ENCODE measurements around the gene ALOXE3. TPM values are rescaled to one million over a fixed set of nuclear protein-coding genes. Genes with fewer than 3 reads are reported as not detected.

Gene ALOXE3
- total and polyA plus RNA-seq, 4 donors: 0.17 to 1.8 (median 0.85) TPM

DNA sequence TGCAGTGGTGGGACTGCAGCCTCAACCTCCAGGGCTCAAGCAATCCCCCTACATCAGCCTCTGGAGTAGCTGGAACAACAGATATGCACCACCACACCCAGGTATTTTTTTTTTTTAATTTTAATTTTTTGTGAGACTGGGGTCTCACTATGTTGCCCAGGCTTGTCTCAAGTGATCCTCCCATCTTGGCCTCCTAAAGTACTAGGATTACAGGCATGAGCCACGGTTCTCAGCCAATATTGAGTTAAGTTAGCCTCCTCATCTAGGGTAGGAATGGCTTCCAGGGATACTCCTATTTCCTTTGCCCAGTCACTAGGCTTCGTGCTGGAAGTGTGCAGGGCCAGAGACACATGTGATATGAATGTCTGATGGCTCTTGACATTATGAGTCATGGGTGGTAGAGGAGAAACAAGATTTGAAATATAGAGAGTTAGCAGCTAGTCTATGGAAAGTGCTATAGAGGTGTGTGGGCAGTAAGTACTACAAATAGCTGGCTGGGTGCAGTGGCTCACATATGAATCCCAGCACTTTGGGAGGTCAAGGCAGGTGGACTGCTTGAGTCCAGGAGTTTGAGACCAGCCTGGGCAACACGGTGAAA lies 13.6 kb upstream of the ALOXE3 start:
- H3K27ac ChIP-seq (ENCODE audit: low read depth, low read length): no peak overlapping the region
- WGBS (ENCODE audit: insufficient coverage): 86% methylated on average over 1 of the region's 3 CpGs
- no peak overlapping the region for H3K4me3 ChIP-seq (ENCODE audit: low read depth, low read length)

DNA sequence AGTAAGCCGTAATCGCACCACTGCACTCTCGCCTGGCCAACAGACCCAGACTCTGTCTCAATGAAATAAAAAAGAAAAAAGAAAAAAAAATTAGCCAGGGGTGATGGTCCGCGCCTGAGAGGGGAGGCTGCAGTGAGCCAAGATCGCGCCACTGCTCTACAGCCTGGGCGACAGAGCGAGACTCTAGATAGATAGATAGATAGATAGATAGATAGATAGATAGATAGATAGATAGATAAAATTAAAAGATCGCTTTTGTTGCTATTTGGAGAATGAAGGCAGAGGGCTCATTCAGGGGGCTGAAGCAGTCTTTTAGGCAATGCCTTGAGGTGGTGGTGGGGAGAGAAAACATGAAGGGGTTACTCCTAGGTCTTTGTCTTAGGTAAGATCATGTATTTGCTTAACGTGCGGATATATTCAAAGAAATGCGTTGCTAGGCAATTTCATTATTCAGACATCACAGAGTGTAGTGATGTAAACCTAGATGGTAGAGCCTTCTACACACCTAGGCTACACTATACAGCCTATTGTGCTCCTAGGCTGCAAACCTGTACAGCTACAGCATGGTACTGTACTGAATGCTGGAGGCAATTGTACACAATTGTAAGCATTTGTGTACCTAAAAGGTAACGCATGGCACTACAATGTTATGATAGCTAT lies 9.9 kb upstream of the ALOXE3 start:
- Histone ChIP-seq H3K9me3 (ENCODE audit: control insufficient read depth, insufficient read depth, low read length) (no peaks in the 10 kb centered on the region), H3K4me3 (ENCODE audit: low read depth, low read length) (no peak overlapping the region), H3K27ac (ENCODE audit: low read depth, low read length) (no peak overlapping the region), H3K4me1 (ENCODE audit: control insufficient read depth, insufficient read depth, low read length) (peaks cover 36% of the 10 kb centered on the region), H3K27me3 (ENCODE audit: control insufficient read depth, insufficient read depth, low read length) (peaks cover 24% of the 10 kb centered on the region), H3K36me3 (ENCODE audit: control insufficient read depth, insufficient read depth, low read length) (no peaks in the 10 kb centered on the region)
- no peak for DNase-seq (ENCODE audit: low read depth in 4 of 6, low spot score in 6 of 6)
- WGBS (ENCODE audit: insufficient coverage): 91% methylated on average over 9 of the region's 14 CpGs

More for the DNA sequence above, 13.6 kb upstream of the ALOXE3 start:
- no peak for DNase-seq (ENCODE audit: low read depth in 4 of 6, low spot score in 6 of 6)
- H3K27me3 ChIP-seq (ENCODE audit: control insufficient read depth, insufficient read depth, low read length): peaks cover 2% of the 10 kb centered on the region
- no peaks in the 10 kb centered on the region for H3K9me3 ChIP-seq (ENCODE audit: control insufficient read depth, insufficient read depth, low read length)
- H3K36me3 ChIP-seq (ENCODE audit: control insufficient read depth, insufficient read depth, low read length): no peaks in the 10 kb centered on the region
- peaks cover 8% of the 10 kb centered on the region for H3K4me1 ChIP-seq (ENCODE audit: control insufficient read depth, insufficient read depth, low read length)

- peak in 3 of 6 donors; percentile 44 to 79 (median 76) for DNase-seq (ENCODE audit: low read depth in 4 of 6, low spot score in 6 of 6)
- Histone ChIP-seq H3K4me1 (ENCODE audit: control insufficient read depth, insufficient read depth, low read length) (peaks cover 51% of the 10 kb centered on the region), H3K27ac (ENCODE audit: low read depth, low read length) (peak overlapping the region; percentile 81), H3K4me3 (ENCODE audit: low read depth, low read length) (peak overlapping the region; percentile 82), H3K36me3 (ENCODE audit: control insufficient read depth, insufficient read depth, low read length) (no peaks in the 10 kb centered on the region), H3K9me3 (ENCODE audit: control insufficient read depth, insufficient read depth, low read length) (no peaks in the 10 kb centered on the region), H3K27me3 (ENCODE audit: control insufficient read depth, insufficient read depth, low read length) (peaks cover 34% of the 10 kb centered on the region)
- under 1% methylated on average over 45 of the region's 45 CpGs for whole genome bisulfite sequencing (ENCODE audit: insufficient coverage)
These were observed 8.3 kb upstream of the ALOXE3 start for GRCh38 chr17:8126491-8127066.

GRCh38 chr17:8125947-8126490 lies 7.7 kb upstream of the ALOXE3 start:
- Histone ChIP-seq H3K4me3 (ENCODE audit: low read depth, low read length) (peak overlapping the region; percentile 82), H3K9me3 (ENCODE audit: control insufficient read depth, insufficient read depth, low read length) (no peaks in the 10 kb centered on the region), H3K36me3 (ENCODE audit: control insufficient read depth, insufficient read depth, low read length) (no peaks in the 10 kb centered on the region), H3K27me3 (ENCODE audit: control insufficient read depth, insufficient read depth, low read length) (peaks cover 36% of the 10 kb centered on the region), H3K27ac (ENCODE audit: low read depth, low read length) (peak overlapping the region; percentile 81), H3K4me1 (ENCODE audit: control insufficient read depth, insufficient read depth, low read length) (peaks cover 54% of the 10 kb centered on the region)
- 0% methylated on average over 32 of the region's 35 CpGs for WGBS (ENCODE audit: insufficient coverage)
- DNase-seq (ENCODE audit: low read depth in 4 of 6, low spot score in 6 of 6): peak in 3 of 6 donors; percentile 44 to 74 (median 71)

DNA sequence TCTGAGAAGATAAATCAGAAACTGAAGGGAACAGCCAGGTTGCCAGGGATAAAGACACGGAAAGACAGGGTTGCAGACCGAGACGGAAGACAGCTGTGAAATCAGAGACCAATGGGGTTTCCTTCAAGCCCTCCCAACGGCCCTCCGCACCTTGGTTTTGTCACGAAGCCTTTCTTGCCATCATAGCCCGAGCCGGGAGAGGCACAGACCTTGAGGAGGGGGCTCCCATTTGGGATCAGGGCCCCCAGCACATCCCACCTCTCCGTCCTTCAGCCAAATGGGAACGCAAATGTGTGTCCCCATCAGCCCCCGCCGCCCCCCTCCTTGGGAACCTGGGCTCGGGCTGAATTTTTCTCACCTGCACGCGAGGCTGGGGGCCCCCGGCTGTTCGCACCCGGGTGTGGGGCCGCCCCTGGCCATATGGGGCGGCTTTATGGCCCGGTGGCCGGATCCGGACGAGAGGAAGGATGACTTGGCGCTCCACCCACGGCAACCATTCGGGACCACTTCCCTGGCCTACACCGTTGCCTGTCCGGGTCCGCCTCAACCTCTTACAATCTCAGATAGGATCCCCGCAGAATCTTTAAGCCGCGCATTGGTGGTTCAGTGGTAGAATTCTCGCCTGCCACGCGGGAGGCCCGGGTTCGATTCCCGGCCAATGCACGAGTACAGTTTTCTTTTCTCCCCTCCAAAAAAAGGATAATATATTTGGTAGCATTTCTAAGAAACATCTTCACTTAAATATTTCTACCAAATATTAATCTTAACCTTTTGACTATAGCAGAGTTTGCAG lies 7.0 kb upstream of the ALOXE3 start:
- Histone ChIP-seq H3K9me3 (ENCODE audit: control insufficient read depth, insufficient read depth, low read length) (no peaks in the 10 kb centered on the region), H3K4me3 (ENCODE audit: low read depth, low read length) (peak overlapping the region; percentile 82), H3K27me3 (ENCODE audit: control insufficient read depth, insufficient read depth, low read length) (peaks cover 38% of the 10 kb centered on the region), H3K36me3 (ENCODE audit: control insufficient read depth, insufficient read depth, low read length) (no peaks in the 10 kb centered on the region), H3K4me1 (ENCODE audit: control insufficient read depth, insufficient read depth, low read length) (peaks cover 60% of the 10 kb centered on the region), H3K27ac (ENCODE audit: low read depth, low read length) (peak overlapping the region; percentile 81)
- peak in 4 of 6 donors; percentile 69 to 97 (median 89) for DNase-seq (ENCODE audit: low read depth in 4 of 6, low spot score in 6 of 6)
- WGBS (ENCODE audit: insufficient coverage): 1% methylated on average over 27 of the region's 40 CpGs

DNA sequence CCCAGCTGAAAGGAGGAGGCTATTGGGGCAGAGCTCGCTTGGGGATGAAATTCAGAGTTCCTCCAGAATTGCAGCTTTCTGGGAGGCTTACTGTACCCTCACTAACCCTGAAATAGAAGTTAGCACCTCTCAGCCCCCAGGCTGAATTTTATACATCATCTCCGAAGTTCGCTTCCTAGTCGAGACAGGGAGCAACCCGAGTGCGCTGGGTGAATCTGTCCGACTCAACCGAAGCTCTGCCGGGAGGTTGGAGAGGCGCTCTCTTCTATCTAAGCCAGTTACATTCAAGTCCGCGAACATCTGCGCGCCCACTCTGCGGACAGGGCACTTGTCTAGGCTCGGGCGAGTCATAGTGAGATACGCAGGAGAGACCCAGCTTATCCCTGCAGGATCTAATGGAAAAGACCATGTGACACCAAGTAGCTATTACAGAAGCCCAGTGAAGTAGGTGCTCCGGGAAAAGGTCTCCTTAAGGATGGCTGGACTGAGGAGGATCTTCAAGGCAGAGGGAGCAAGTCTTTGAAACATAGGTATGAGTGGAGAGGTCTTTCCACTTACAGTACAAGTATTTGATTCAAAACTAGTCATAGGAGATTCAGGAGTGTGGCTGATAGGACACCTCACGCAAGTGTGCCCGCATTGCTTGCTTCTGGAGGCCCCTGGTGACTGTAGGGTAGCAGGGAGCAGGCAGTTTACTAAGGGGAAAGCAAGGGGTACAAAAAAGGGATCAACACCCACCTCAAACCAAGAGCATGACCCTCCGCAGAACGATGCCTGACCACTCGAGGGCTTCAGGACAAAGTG lies 6.2 kb upstream of the ALOXE3 start:
- no peaks in the 10 kb centered on the region for H3K9me3 ChIP-seq (ENCODE audit: control insufficient read depth, insufficient read depth, low read length)
- H3K27me3 ChIP-seq (ENCODE audit: control insufficient read depth, insufficient read depth, low read length): peaks cover 37% of the 10 kb centered on the region
- H3K36me3 ChIP-seq (ENCODE audit: control insufficient read depth, insufficient read depth, low read length): no peaks in the 10 kb centered on the region
- H3K4me1 ChIP-seq (ENCODE audit: control insufficient read depth, insufficient read depth, low read length): peaks cover 64% of the 10 kb centered on the region
- 6% methylated on average over 21 of the region's 24 CpGs for WGBS (ENCODE audit: insufficient coverage)
- peak overlapping the region; percentile 52 for H3K27ac ChIP-seq (ENCODE audit: low read depth, low read length)
- DNase-seq (ENCODE audit: low read depth in 4 of 6, low spot score in 6 of 6): peak in 1 of 6 donors; percentile 33
- peak overlapping the region; percentile 82 for H3K4me3 ChIP-seq (ENCODE audit: low read depth, low read length)

DNA sequence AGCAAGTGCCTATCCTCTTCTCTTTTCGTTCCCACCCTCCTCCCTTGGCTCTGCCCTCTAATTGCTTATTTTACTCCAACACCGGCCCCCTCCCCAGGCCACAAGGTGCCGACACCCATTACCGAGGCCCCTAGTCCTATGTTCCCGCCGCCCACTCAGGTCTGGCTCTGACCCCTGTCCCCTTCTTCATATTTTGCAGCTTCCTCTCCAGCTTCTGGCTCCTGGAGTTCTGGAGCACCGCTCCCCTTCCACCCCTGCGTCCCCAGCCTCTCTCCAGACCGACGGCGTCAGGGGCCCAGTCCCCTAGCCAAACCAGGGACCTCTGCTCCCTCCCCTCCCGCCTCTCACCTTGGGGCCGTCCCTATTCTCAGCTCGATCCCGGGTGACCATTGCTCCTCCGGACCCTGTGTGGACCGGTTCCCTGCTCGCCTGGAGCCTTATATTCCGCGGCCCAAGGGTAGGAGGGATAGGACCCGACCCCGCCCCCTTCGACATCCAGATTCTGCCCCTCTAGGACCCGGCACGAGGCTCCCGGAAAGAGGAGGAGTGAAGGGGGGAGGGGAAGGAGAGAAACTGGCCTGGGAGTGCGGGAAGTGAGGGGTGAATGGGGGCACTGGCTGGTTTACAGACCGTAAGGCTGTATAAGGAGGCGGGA lies 5.5 kb upstream of the ALOXE3 start, which contains the start of gene HES7:
HES7 (minus strand) TSS at position 412 of the 655 bp plus-strand sequence; CDS start at position 390, 22 bp downstream.
- H3K4me1 ChIP-seq (ENCODE audit: control insufficient read depth, insufficient read depth, low read length): peaks cover 64% of the 10 kb centered on the region
- H3K9me3 ChIP-seq (ENCODE audit: control insufficient read depth, insufficient read depth, low read length): no peaks in the 10 kb centered on the region
- peak within 1 kb of the TSS; percentile 82 for H3K4me3 ChIP-seq (ENCODE audit: low read depth, low read length)
- DNase-seq (ENCODE audit: low read depth in 4 of 6, low spot score in 6 of 6): peak in 2 of 6 donors; percentile 2 to 60
- H3K36me3 ChIP-seq (ENCODE audit: control insufficient read depth, insufficient read depth, low read length): no peaks in the 10 kb centered on the region
- H3K27me3 ChIP-seq (ENCODE audit: control insufficient read depth, insufficient read depth, low read length): peaks cover 37% of the 10 kb centered on the region
- under 1% methylated on average over 29 of the region's 29 CpGs for WGBS (ENCODE audit: insufficient coverage)
- H3K27ac ChIP-seq (ENCODE audit: low read depth, low read length): peak within 1 kb of the TSS; percentile 52

GRCh38 chr17:8122924-8123694 lies 4.8 kb upstream of the ALOXE3 start:
- under 1% methylated on average over 53 of the region's 55 CpGs for WGBS (ENCODE audit: insufficient coverage)
- H3K4me1 ChIP-seq (ENCODE audit: control insufficient read depth, insufficient read depth, low read length): peaks cover 71% of the 10 kb centered on the region
- no peaks in the 10 kb centered on the region for H3K36me3 ChIP-seq (ENCODE audit: control insufficient read depth, insufficient read depth, low read length)
- DNase-seq (ENCODE audit: low read depth in 4 of 6, low spot score in 6 of 6): peak in 2 of 6 donors; percentile 47 to 55
- H3K9me3 ChIP-seq (ENCODE audit: control insufficient read depth, insufficient read depth, low read length): no peaks in the 10 kb centered on the region
- H3K27me3 ChIP-seq (ENCODE audit: control insufficient read depth, insufficient read depth, low read length): peaks cover 37% of the 10 kb centered on the region
- H3K4me3 ChIP-seq (ENCODE audit: low read depth, low read length): peak overlapping the region; percentile 82
- H3K27ac ChIP-seq (ENCODE audit: low read depth, low read length): no peak overlapping the region
